Measurements from ENCODE around the gene CGN.

The CGN gene

DNA sequence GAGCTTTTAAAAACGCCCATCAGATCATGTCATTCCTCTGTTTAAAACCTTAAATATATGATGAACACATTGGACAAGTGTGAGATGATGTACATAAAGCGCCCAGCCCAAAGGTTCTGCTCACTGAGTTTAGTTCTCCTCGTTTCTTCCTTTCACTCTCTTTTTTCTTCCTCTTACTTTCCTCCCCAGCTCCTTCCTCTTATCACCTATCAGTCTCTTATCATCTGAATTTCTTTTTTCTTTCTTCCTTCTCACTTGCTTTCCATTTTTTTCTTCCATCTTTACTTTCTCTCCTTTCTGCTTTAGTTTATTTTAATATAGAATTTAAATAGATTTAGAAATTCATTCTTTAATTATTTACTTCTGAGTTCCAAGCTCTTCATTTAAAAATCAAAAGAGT, 34.1 kb upstream of the CGN start:
- no peaks in the 10 kb centered on the region for H4K20me1 ChIP-seq (ENCODE audit: insufficient read depth)
- no peaks in the 10 kb centered on the region for H3K79me2 ChIP-seq (ENCODE audit: insufficient read depth, low read depth)
- peaks cover 34% of the 10 kb centered on the region for H3K4me1 ChIP-seq (ENCODE audit: low read depth, poor library complexity, severe bottlenecking)
- no peaks in the 10 kb centered on the region for H3K27me3 ChIP-seq (ENCODE audit: insufficient read depth, low read depth)
- no peak overlapping the region for H3K4me3 ChIP-seq (IDR thresholded peaks at IDR 0.05; ENCODE audit: insufficient read depth, low read depth, low read length)
- TF ChIP-seq, protein P1, sequence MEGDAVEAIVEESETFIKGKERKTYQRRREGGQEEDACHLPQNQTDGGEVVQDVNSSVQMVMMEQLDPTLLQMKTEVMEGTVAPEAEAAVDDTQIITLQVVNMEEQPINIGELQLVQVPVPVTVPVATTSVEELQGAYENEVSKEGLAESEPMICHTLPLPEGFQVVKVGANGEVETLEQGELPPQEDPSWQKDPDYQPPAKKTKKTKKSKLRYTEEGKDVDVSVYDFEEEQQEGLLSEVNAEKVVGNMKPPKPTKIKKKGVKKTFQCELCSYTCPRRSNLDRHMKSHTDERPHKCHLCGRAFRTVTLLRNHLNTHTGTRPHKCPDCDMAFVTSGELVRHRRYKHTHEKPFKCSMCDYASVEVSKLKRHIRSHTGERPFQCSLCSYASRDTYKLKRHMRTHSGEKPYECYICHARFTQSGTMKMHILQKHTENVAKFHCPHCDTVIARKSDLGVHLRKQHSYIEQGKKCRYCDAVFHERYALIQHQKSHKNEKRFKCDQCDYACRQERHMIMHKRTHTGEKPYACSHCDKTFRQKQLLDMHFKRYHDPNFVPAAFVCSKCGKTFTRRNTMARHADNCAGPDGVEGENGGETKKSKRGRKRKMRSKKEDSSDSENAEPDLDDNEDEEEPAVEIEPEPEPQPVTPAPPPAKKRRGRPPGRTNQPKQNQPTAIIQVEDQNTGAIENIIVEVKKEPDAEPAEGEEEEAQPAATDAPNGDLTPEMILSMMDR (conservative IDR thresholded peaks at IDR 0.05; ENCODE audit: low read depth, low read length): no peak
- no peaks in the 10 kb centered on the region for H3K36me3 ChIP-seq (ENCODE audit: insufficient read depth)
- no peak overlapping the region for H3K9ac ChIP-seq
- no peak overlapping the region for H3K27ac ChIP-seq
- H2AFZ ChIP-seq (ENCODE audit: low read depth): no peak overlapping the region
- H3K4me2 ChIP-seq: no peak overlapping the region

DNA sequence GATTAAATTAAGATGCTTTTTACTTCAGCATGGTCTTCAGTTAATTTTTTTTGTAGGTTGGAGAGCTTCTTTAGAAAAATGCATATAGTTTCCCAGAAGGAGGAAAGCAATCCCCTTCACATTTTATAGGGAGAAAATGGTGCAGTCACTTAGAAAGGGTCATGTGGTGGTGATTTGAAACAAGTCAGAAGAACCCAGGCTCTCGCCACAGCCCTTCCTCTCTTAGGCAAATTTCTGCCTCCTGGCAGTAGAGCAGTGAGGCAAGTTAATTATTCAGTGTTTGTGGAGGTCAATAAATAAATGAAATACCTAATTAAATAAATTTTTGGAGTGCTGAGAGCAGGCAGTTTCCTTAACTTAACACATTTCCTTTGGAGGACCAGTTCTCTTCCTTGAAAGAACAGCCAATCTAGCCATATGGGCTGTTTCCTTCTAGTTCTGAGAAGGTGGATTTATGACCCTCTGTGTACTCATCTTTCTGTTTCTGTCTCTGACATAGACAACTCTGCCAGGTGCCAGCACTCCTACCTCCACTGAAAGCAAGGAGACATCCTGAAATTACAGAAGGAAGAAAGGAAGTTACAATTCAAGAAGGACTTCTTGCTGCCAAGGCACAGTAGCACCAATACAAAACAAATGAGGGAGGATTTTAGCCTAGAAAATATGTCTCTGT, 32.9 kb upstream of the CGN start:
- TF ChIP-seq, protein P1 (conservative IDR thresholded peaks at IDR 0.05; ENCODE audit: low read depth, low read length): no peak
- H4K20me1 ChIP-seq (ENCODE audit: insufficient read depth): no peaks in the 10 kb centered on the region
- H3K4me3 ChIP-seq (IDR thresholded peaks at IDR 0.05; ENCODE audit: insufficient read depth, low read depth, low read length): no peak overlapping the region
- no peak overlapping the region for H2AFZ ChIP-seq (ENCODE audit: low read depth)
- H3K79me2 ChIP-seq (ENCODE audit: insufficient read depth, low read depth): no peaks in the 10 kb centered on the region
- no peak overlapping the region for H3K9ac ChIP-seq
- H3K27ac ChIP-seq: no peak overlapping the region
- H3K4me2 ChIP-seq: no peak overlapping the region
- H3K36me3 ChIP-seq (ENCODE audit: insufficient read depth): no peaks in the 10 kb centered on the region
- H3K4me1 ChIP-seq (ENCODE audit: low read depth, poor library complexity, severe bottlenecking): peaks cover 34% of the 10 kb centered on the region
- H3K27me3 ChIP-seq (ENCODE audit: insufficient read depth, low read depth): no peaks in the 10 kb centered on the region

DNA sequence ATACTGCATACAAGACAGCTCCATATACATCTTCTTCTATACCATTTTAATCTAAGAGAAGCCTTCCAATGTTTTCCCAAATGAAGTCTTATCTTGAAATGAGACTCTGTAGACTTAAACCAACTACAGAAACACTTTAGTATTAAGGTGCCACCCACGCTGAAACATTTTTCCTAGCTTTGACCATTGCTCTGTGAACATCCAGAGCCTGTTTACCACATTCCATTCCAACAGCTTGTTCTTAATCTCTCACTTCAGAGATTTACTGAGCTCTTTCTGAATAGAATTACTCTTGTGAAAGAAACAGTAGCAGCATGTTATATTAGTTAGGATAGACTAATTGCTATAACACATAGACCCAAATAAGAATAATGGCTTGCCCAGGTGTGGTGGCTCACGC, 32.3 kb upstream of the CGN start:
- Histone ChIP-seq H3K27ac (no peak overlapping the region), H4K20me1 (ENCODE audit: insufficient read depth) (no peaks in the 10 kb centered on the region), H3K4me3 (IDR thresholded peaks at IDR 0.05; ENCODE audit: insufficient read depth, low read depth, low read length) (no peak overlapping the region), H3K36me3 (ENCODE audit: insufficient read depth) (no peaks in the 10 kb centered on the region), H3K4me2 (no peak overlapping the region), H3K79me2 (ENCODE audit: insufficient read depth, low read depth) (no peaks in the 10 kb centered on the region), H3K27me3 (ENCODE audit: insufficient read depth, low read depth) (no peaks in the 10 kb centered on the region), H3K4me1 (ENCODE audit: low read depth, poor library complexity, severe bottlenecking) (peaks cover 31% of the 10 kb centered on the region), H2AFZ (ENCODE audit: low read depth) (no peak overlapping the region), H3K9ac (no peak overlapping the region)
- TF ChIP-seq, protein P1 (conservative IDR thresholded peaks at IDR 0.05; ENCODE audit: low read depth, low read length): no peak

DNA sequence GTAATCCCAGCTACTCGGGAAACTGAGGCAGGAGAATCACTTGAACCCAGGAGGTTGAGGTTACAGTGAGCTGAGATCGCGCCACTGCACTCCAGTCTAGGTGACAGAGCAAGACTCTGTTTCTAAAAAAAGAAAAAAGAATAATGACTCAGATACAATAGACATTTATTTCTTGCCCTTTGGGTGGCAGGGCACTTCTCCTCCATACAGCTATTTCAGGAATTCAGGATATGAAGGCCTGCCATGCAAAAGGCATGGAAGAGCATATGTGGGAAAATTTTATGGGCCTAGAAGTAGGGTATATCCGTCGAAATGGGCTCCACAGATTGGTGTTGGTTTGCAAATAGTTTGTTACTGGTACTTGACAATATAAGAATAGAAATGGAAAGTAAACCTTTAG, 31.7 kb upstream of the CGN start:
- Histone ChIP-seq H3K4me3 (IDR thresholded peaks at IDR 0.05; ENCODE audit: insufficient read depth, low read depth, low read length) (no peak overlapping the region), H3K9ac (no peak overlapping the region), H3K36me3 (ENCODE audit: insufficient read depth) (no peaks in the 10 kb centered on the region), H2AFZ (ENCODE audit: low read depth) (no peak overlapping the region), H3K27ac (no peak overlapping the region), H3K79me2 (ENCODE audit: insufficient read depth, low read depth) (no peaks in the 10 kb centered on the region), H3K27me3 (ENCODE audit: insufficient read depth, low read depth) (no peaks in the 10 kb centered on the region), H3K4me2 (no peak overlapping the region), H4K20me1 (ENCODE audit: insufficient read depth) (no peaks in the 10 kb centered on the region), H3K4me1 (ENCODE audit: low read depth, poor library complexity, severe bottlenecking) (peaks cover 26% of the 10 kb centered on the region)
- TF ChIP-seq, protein P1 (conservative IDR thresholded peaks at IDR 0.05; ENCODE audit: low read depth, low read length): no peak
